Nephron (organoid): Measurements from ENCODE around the gene WDR90.

Source experiments
- H3K27ac Mint-ChIP-seq, 3 experiments: 2 replicates each; pipeline ENCODE4 v1.8.0; 2020; ENCODE audit warnings: mixed read lengths in 3 of 3, mild to moderate bottlenecking in 2 of 3, moderate library complexity in 1 of 3
- H3K27me3 Mint-ChIP-seq: 2 replicates; pipeline ENCODE4 v1.8.0; 2021; ENCODE audit warnings: low read depth, mild to moderate bottlenecking, moderate library complexity, mixed read lengths
- H3K36me3 Mint-ChIP-seq: 2 replicates; pipeline ENCODE4 v1.8.0; 2020; ENCODE audit warnings: low read depth, mixed read lengths
- H3K4me1 Mint-ChIP-seq: 2 replicates; pipeline ENCODE4 v1.8.0; 2020; ENCODE audit warnings: mixed read lengths
- H3K4me3 Mint-ChIP-seq, 3 experiments: 2 replicates each; pipeline ENCODE4 v1.8.0; 2020; ENCODE audit warnings: mild to moderate bottlenecking in 3 of 3, mixed read lengths in 3 of 3, moderate library complexity in 2 of 3
- H3K9me3 Mint-ChIP-seq: 2 replicates; pipeline ENCODE4 v1.8.0; 2020; ENCODE audit warnings: mixed read lengths
- CTCF ChIP-seq, 3 experiments: fragments of 200-600 bp; sonication (generic); IDR thresholded peaks; one replicate each; pipeline ENCODE4 v1.5.0; 2021; ENCODE audit warnings: antibody characterized with exemption in 3 of 3; ENCODE audit not compliant: unreplicated experiment in 3 of 3

The WDR90 gene

GRCh38 chr16:677316-678190 is 28.4 kb downstream of the WDR90 start:
- H3K27ac Mint-ChIP-seq, result no peak overlapping the region
- no peak for TF ChIP-seq CTCF (IDR thresholded peaks at IDR 0.05; ENCODE audit: unreplicated experiment in 3 of 3)

GRCh38 chr16:678209-678857 is 29.2 kb downstream of the WDR90 start:
- Mint-ChIP-seq H3K4me1 (peaks cover 4% of the 10 kb centered on the region), H3K27ac (no peak overlapping the region), H3K4me3 (peak overlapping the region in 2 of 3 experiments; percentile 86 to 88), H3K36me3 (no peaks in the 10 kb centered on the region), H3K9me3 (no peaks in the 10 kb centered on the region), H3K27me3 (peaks cover 6% of the 10 kb centered on the region)
- TF ChIP-seq CTCF (IDR thresholded peaks at IDR 0.05; ENCODE audit: unreplicated experiment in 3 of 3), result no peak

More at GRCh38 chr16:677316-678190, 28.4 kb downstream of the WDR90 start:
- H3K4me3 Mint-ChIP-seq, result no peak overlapping the region
- H3K4me1 Mint-ChIP-seq, result peaks cover 3% of the 10 kb centered on the region
- no peaks in the 10 kb centered on the region for H3K36me3 Mint-ChIP-seq
- H3K27me3 Mint-ChIP-seq, result peaks cover 6% of the 10 kb centered on the region
- no peaks in the 10 kb centered on the region for H3K9me3 Mint-ChIP-seq

GRCh38 chr16:678858-679813 is 30.0 kb downstream of the WDR90 start:
- Mint-ChIP-seq H3K4me3 (peak overlapping the region; percentile 86 to 90 (median 88)), H3K36me3 (no peaks in the 10 kb centered on the region), H3K4me1 (peaks cover 4% of the 10 kb centered on the region), H3K27me3 (peaks cover 6% of the 10 kb centered on the region), H3K27ac (peak overlapping the region; percentile 70 to 88 (median 85)), H3K9me3 (no peaks in the 10 kb centered on the region)
- TF ChIP-seq CTCF (IDR thresholded peaks at IDR 0.05; ENCODE audit: unreplicated experiment in 3 of 3), result no peak

GRCh38 chr16:679814-680624 is 30.9 kb downstream of the WDR90 start, which contains the start of gene STUB1:
STUB1 (plus strand) TSS chr16:680410; CDS start chr16:680526, 116 bp downstream.
- Mint-ChIP-seq H3K27ac (peak within 1 kb of the TSS; percentile 70 to 91 (median 81)), H3K9me3 (no peaks in the 10 kb centered on the region), H3K27me3 (peaks cover 4% of the 10 kb centered on the region), H3K4me3 (peak within 1 kb of the TSS; percentile 89 to 92 (median 90)), H3K36me3 (no peaks in the 10 kb centered on the region), H3K4me1 (peaks cover 4% of the 10 kb centered on the region)
- TF ChIP-seq CTCF (IDR thresholded peaks at IDR 0.05; ENCODE audit: unreplicated experiment in 3 of 3), result no peak

- Mint-ChIP-seq H3K27ac (no peak overlapping the region), H3K4me3 (peak overlapping the region; percentile 77 to 92 (median 85)), H3K36me3 (no peaks in the 10 kb centered on the region), H3K9me3 (no peaks in the 10 kb centered on the region), H3K27me3 (no peaks in the 10 kb centered on the region), H3K4me1 (peaks cover 4% of the 10 kb centered on the region)
- TF ChIP-seq CTCF (IDR thresholded peaks at IDR 0.05; ENCODE audit: unreplicated experiment in 3 of 3), result no peak
Observed at GRCh38 chr16:680625-680945, 31.4 kb downstream of the WDR90 start.
